Left ventricle myocardium inferior (tissue), 1 donor: ENCODE measurements around the gene CNIH2. TPM values are rescaled to one million over a fixed set of nuclear protein-coding genes. Genes with fewer than 3 reads are reported as not detected.

Experiments
- DNase-seq: peaks from one replicate; pipeline ENCODE4 v3.0.0-alpha.2; 2020
- H3K27ac ChIP-seq: fragments of 200-600 bp; replicated peaks from 2 replicates; pipeline ENCODE4 v1.8.0; 2021
- H3K27me3 ChIP-seq: fragments of 200-600 bp; 2 replicates; pipeline ENCODE4 v1.8.0; 2021; ENCODE audit warnings: low read depth
- H3K36me3 ChIP-seq: fragments of 200-600 bp; 2 replicates; pipeline ENCODE4 v1.8.0; 2021
- H3K4me1 ChIP-seq: fragments of 200-600 bp; 2 replicates; pipeline ENCODE4 v1.8.0; 2021
- H3K4me3 ChIP-seq: fragments of 200-600 bp; 2 replicates; pipeline ENCODE4 v1.8.0; 2021; ENCODE audit warnings: mild to moderate bottlenecking, moderate library complexity
- H3K9me3 ChIP-seq: fragments of 200-600 bp; replicated peaks from 2 replicates; pipeline ENCODE4 v1.8.0; 2021
- intact Hi-C: fragments of 100-400 bp; cut with micrococcal nuclease; formaldehyde crosslinking; loops from one replicate; pipeline ENCODE4 v1.11.0; 2022
- total RNA-seq: library from RNA; stranded (reverse); fragmentation: NEBNext Ultra II Directional; extraction: Animal tissue kit (Norgen Biotek cat#: 25700); gene quantifications from one replicate; pipeline ENCODE4 v1.2.1, GENCODE V29; 2021
- TF ChIP-seq, protein P1 (sequence below): fragments of 200-600 bp; IDR thresholded peaks from 2 replicates; pipeline ENCODE4 v1.8.0; 2021; ENCODE audit warnings: antibody characterized with exemption, mild to moderate bottlenecking, borderline replicate concordance
- donor health status: DM: no; HTN: yes; CAD: no; lungs with severe emphysema.

Gene CNIH2
- total RNA-seq, 1 donor from 2014 or later = not detected

GRCh38 chr11:66282468-66283455 is 4.8 kb downstream of the CNIH2 start:
- peaks cover 11% of the 10 kb centered on the region for H3K27me3 ChIP-seq
- no peak overlapping the region for H3K27ac ChIP-seq
- intact Hi-C loops = no loop called here
- peaks cover 41% of the 10 kb centered on the region for H3K4me1 ChIP-seq
- no peaks in the 10 kb centered on the region for H3K9me3 ChIP-seq
- DNase-seq = peak; percentile 97
- H3K36me3 ChIP-seq = peaks cover 4% of the 10 kb centered on the region
- TF ChIP-seq, protein P1, sequence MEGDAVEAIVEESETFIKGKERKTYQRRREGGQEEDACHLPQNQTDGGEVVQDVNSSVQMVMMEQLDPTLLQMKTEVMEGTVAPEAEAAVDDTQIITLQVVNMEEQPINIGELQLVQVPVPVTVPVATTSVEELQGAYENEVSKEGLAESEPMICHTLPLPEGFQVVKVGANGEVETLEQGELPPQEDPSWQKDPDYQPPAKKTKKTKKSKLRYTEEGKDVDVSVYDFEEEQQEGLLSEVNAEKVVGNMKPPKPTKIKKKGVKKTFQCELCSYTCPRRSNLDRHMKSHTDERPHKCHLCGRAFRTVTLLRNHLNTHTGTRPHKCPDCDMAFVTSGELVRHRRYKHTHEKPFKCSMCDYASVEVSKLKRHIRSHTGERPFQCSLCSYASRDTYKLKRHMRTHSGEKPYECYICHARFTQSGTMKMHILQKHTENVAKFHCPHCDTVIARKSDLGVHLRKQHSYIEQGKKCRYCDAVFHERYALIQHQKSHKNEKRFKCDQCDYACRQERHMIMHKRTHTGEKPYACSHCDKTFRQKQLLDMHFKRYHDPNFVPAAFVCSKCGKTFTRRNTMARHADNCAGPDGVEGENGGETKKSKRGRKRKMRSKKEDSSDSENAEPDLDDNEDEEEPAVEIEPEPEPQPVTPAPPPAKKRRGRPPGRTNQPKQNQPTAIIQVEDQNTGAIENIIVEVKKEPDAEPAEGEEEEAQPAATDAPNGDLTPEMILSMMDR = peak; percentile 97
- H3K4me3 ChIP-seq = no peak overlapping the region

- Histone ChIP-seq H3K9me3 (no peaks in the 10 kb centered on the region), H3K4me1 (peaks cover 45% of the 10 kb centered on the region), H3K27me3 (peaks cover 11% of the 10 kb centered on the region), H3K36me3 (peaks cover 4% of the 10 kb centered on the region), H3K27ac (no peak overlapping the region), H3K4me3 (no peak overlapping the region)
- TF ChIP-seq, protein P1 = no peak
- DNase-seq = no peak
- intact Hi-C loops = no loop called here
These were observed 5.6 kb downstream of the CNIH2 start for GRCh38 chr11:66283461-66284105.

GRCh38 chr11:66284526-66285078 is 6.6 kb downstream of the CNIH2 start:
- no peak for DNase-seq
- H3K4me3 ChIP-seq = no peak overlapping the region
- H3K4me1 ChIP-seq = peaks cover 49% of the 10 kb centered on the region
- H3K36me3 ChIP-seq = peaks cover 4% of the 10 kb centered on the region
- intact Hi-C loops = no loop called here
- H3K27me3 ChIP-seq = peaks cover 9% of the 10 kb centered on the region
- TF ChIP-seq, protein P1 = no peak
- no peaks in the 10 kb centered on the region for H3K9me3 ChIP-seq
- H3K27ac ChIP-seq = no peak overlapping the region

GRCh38 chr11:66285250-66285947 is 7.4 kb downstream of the CNIH2 start:
- Histone ChIP-seq H3K4me1 (peaks cover 57% of the 10 kb centered on the region), H3K27me3 (peaks cover 3% of the 10 kb centered on the region), H3K36me3 (peaks cover 4% of the 10 kb centered on the region), H3K4me3 (no peak overlapping the region), H3K9me3 (no peaks in the 10 kb centered on the region), H3K27ac (no peak overlapping the region)
- intact Hi-C loops = no loop called here
- no peak for DNase-seq
- TF ChIP-seq, protein P1 = no peak

DNA sequence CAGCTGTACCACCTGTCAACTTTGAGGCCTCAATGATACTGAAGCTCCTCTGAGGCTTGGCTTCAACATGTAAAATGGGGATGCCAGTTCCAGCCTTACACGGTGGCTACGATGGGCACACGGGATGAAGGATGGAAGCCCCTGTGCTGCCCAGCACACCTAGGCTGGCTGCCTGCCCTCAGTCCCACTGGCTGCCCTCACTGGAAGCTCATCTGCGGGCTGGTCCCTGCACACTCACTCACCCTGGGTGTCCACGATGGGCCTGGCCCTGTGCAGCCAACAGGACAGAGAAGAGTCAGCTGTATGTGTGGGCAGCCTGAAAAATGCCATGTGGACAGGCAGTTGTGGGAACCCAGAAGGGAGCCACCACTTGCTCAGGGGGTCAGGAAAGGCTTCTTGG is 8.7 kb downstream of the CNIH2 start:
- H3K4me3 ChIP-seq = no peak overlapping the region
- H3K27me3 ChIP-seq = peaks cover 13% of the 10 kb centered on the region
- DNase-seq = no peak
- peaks cover 57% of the 10 kb centered on the region for H3K4me1 ChIP-seq
- H3K9me3 ChIP-seq = no peaks in the 10 kb centered on the region
- intact Hi-C loops = no loop called here
- no peak overlapping the region for H3K27ac ChIP-seq
- TF ChIP-seq, protein P1 = no peak
- peaks cover 4% of the 10 kb centered on the region for H3K36me3 ChIP-seq
